Measurements from ENCODE around the gene LHX1.

LHX1 gene

GRCh38 chr17:36937959-36938565, 787 bp downstream of the LHX1 start:
- in situ Hi-C loops (cut with MboI; ENCODE audit: low sequenced_read_pairs): no loop called here

GRCh38 chr17:36938566-36939051, 1.3 kb downstream of the LHX1 start:
- in situ Hi-C loops (cut with MboI; ENCODE audit: low sequenced_read_pairs): no loop called here

GRCh38 chr17:36939052-36939801, 2.0 kb downstream of the LHX1 start:
- in situ Hi-C loops (cut with MboI; ENCODE audit: low sequenced_read_pairs): no loop called here

- in situ Hi-C loops (cut with MboI; ENCODE audit: low sequenced_read_pairs): no loop called here
Observed at GRCh38 chr17:36939802-36940312, 2.6 kb downstream of the LHX1 start.

GRCh38 chr17:36940313-36941264, 3.3 kb downstream of the LHX1 start:
- in situ Hi-C loops (cut with MboI; ENCODE audit: low sequenced_read_pairs): no loop called here

GRCh38 chr17:36941265-36942010, 4.2 kb downstream of the LHX1 start:
- in situ Hi-C loops (cut with MboI; ENCODE audit: low sequenced_read_pairs): no loop called here

- in situ Hi-C loops (cut with MboI; ENCODE audit: low sequenced_read_pairs): no loop called here
Observed at GRCh38 chr17:36942019-36942599, 4.8 kb downstream of the LHX1 start.

- in situ Hi-C loops (cut with MboI; ENCODE audit: low sequenced_read_pairs): no loop called here
Observed at GRCh38 chr17:36942631-36943125, 5.4 kb downstream of the LHX1 start.

- in situ Hi-C loops (cut with MboI; ENCODE audit: low sequenced_read_pairs): no loop called here
Observed at GRCh38 chr17:36943250-36944191, 6.2 kb downstream of the LHX1 start.

GRCh38 chr17:36944553-36944952, 7.3 kb downstream of the LHX1 start:
- in situ Hi-C loops (cut with MboI; ENCODE audit: low sequenced_read_pairs): no loop called here

- in situ Hi-C loops (cut with MboI; ENCODE audit: low sequenced_read_pairs): no loop called here
Observed at GRCh38 chr17:36945140-36945539, 7.9 kb downstream of the LHX1 start.

GRCh38 chr17:36945959-36946725, 8.9 kb downstream of the LHX1 start:
- in situ Hi-C loops (cut with MboI; ENCODE audit: low sequenced_read_pairs): no loop called here

- in situ Hi-C loops (cut with MboI; ENCODE audit: low sequenced_read_pairs): no loop called here
Observed at GRCh38 chr17:36946726-36947091, 9.4 kb downstream of the LHX1 start.

- in situ Hi-C loops (cut with MboI; ENCODE audit: low sequenced_read_pairs): no loop called here
Observed at GRCh38 chr17:36947922-36948716, 10.8 kb downstream of the LHX1 start.

GRCh38 chr17:36948717-36949460, 11.6 kb downstream of the LHX1 start, which contains the start of gene AATF:
Gene AATF (plus strand): TSS chr17:36948954. CDS start chr17:36949126, 172 bp downstream.
- in situ Hi-C loops (cut with MboI; ENCODE audit: low sequenced_read_pairs): no loop called here

GRCh38 chr17:36949461-36949927, 12.2 kb downstream of the LHX1 start:
- in situ Hi-C loops (cut with MboI; ENCODE audit: low sequenced_read_pairs): no loop called here

Data from hTERT RPE-1 (cell line).